Measurements from ENCODE around the gene THOP1.

The THOP1 gene

GRCh38 chr19:2785244-2785997 lies at the start of gene THOP1:
THOP1 (plus strand) TSS chr19:2785503; CDS start chr19:2785663, 160 bp downstream.
- DNase-seq, result peak; percentile 97

GRCh38 chr19:2736550-2737190 lies 48.6 kb upstream of the THOP1 start:
- DNase-seq, result no peak

GRCh38 chr19:2739602-2740313 lies 45.5 kb upstream of the THOP1 start, which contains the start of gene SLC39A3:
SLC39A3 (minus strand) TSS chr19:2740017; CDS start chr19:2737257, 2,760 bp downstream.
- DNase-seq, result peak; percentile 99

GRCh38 chr19:2740314-2740656 lies 45.0 kb upstream of the THOP1 start:
- DNase-seq, result no peak

GRCh38 chr19:2743099-2743498 lies 42.2 kb upstream of the THOP1 start:
- no peak for DNase-seq

GRCh38 chr19:2744113-2744512 lies 41.2 kb upstream of the THOP1 start:
- DNase-seq, result no peak

- no peak for DNase-seq
These were observed 38.0 kb upstream of the THOP1 start for GRCh38 chr19:2747349-2747748.

- no peak for DNase-seq
These were observed 34.4 kb upstream of the THOP1 start for GRCh38 chr19:2750808-2751437.

- DNase-seq, result no peak
These were observed 33.9 kb upstream of the THOP1 start for GRCh38 chr19:2751438-2751830.

GRCh38 chr19:2754659-2755447 lies 30.4 kb upstream of the THOP1 start:
- no peak for DNase-seq

GRCh38 chr19:2755448-2755705 lies 29.9 kb upstream of the THOP1 start:
- DNase-seq, result no peak

- DNase-seq, result no peak
These were observed 29.5 kb upstream of the THOP1 start for GRCh38 chr19:2755811-2756210.

GRCh38 chr19:2756477-2756876 lies 28.8 kb upstream of the THOP1 start:
- no peak for DNase-seq

GRCh38 chr19:2756921-2757881 lies 28.1 kb upstream of the THOP1 start:
- DNase-seq, result no peak

- no peak for DNase-seq
These were observed 26.5 kb upstream of the THOP1 start for GRCh38 chr19:2758601-2759313.

- DNase-seq, result no peak
These were observed 25.9 kb upstream of the THOP1 start for GRCh38 chr19:2759362-2759761.

GRCh38 chr19:2759965-2760364 lies 25.3 kb upstream of the THOP1 start:
- DNase-seq, result no peak

GRCh38 chr19:2761309-2761677 lies 24.0 kb upstream of the THOP1 start:
- no peak for DNase-seq

- no peak for DNase-seq
These were observed 23.2 kb upstream of the THOP1 start for GRCh38 chr19:2761876-2762782.

All from right forelimb (tissue), 1 donor.